GM19467 (cell line): ENCODE results near the gene CCNE1.
"Not testable (repeated sequence)": the region's sequence is repeated elsewhere in the genome, so short reads cannot be mapped to it uniquely, and the experiment has no call there.

Experiments
- ATAC-seq: cut with Tn5 transposase; IDR thresholded peaks from one replicate; pipeline ENCODE4 v1.9.1; 2021; ENCODE audit warnings: mild to moderate bottlenecking, moderate library complexity; ENCODE audit not compliant: unreplicated experiment

Gene CCNE1

DNA sequence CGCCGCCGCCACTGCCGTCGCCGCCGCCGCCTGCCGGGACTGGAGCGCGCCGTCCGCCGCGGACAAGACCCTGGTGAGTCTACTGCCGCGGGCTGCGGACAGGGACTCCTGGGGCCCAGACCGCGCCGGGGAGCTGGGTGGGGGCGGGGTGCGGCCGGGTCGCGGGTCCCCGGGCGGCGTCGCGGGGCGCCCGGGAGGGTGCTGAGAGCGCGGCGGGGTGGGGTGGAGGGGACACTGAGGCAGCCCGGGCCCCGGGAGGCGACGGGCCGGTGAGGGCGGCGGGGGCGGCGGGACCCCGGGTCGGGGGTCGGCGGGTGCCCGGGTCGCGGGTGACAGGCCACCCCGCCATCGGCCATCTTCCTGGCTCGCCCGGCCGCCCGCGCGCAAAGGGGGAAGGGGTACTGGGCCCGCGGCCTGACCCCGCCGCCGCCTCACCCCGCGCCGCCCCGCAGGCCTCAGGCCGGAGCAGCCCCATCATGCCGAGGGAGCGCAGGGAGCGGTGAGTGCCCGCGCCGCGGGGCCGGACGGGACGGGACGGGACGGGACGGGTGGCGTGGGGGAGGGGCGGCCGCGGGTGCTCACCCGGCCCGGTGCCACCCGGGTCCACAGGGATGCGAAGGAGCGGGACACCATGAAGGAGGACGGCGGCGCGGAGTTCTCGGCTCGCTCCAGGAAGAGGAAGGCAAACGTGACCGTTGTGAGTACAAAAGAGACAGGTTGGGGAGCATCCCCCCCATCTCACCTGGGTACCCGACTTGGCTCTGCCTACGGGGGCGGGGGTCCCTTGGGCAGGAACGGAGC is 489 bp downstream of the CCNE1 start:
- ATAC-seq = peak; percentile 10

DNA sequence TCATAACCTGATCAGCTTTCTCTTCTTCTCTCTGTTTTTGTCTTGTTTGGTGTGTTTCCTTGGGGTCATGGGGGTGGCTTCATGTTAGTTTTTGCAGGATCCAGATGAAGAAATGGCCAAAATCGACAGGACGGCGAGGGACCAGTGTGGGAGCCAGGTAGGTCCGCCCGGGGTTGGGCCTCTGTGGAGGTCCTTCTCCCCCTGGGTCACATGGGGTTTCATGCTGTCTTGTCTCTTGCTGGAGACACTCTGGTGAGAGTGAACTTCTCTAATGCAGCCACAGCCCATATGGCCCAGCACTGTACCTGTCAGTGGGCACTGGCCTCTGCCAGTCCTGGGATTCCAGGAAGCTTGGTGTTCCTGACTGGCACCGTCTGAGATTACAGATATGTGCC is 1.1 kb downstream of the CCNE1 start:
- no peak for ATAC-seq

DNA sequence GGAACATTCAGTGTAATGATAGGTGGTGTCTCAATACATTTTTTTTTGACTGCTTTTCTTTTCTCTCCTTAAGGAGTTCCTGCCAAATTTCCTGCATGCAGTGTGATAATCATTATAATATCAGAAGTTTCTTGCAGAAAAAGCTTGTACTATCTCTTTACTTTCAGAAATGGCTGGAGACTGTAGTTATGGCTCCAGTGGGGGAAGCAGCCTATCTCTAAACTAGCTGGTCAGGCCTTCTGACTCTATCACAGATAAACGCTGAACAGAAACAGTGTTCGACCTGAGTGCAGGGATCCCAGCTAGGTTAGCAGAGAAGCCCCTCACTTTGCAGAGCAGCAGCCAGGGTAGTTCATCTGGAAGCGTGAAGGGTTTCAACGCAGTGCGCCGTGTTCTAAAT is 1.9 kb downstream of the CCNE1 start:
- no peak for ATAC-seq

DNA sequence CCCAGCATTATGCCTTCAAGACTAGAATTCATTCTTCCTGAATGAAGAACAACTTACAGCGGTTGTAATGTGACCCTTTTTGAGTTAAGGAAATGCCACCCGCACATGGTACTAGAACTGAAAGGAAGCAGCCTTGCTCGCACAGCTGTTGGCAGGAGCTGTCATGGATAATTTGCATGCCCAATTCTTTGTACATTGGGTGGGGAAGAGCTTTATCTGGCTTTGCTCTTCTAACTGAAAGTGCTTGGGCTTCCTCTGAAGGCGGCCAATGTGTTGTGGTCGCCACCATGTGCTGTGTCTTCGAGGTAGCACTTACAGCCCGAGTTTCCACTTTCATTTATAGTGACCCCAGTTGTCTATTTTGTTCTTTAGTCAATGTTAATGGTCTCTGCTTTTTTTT is 3.4 kb downstream of the CCNE1 start:
- ATAC-seq = peak; percentile 38

DNA sequence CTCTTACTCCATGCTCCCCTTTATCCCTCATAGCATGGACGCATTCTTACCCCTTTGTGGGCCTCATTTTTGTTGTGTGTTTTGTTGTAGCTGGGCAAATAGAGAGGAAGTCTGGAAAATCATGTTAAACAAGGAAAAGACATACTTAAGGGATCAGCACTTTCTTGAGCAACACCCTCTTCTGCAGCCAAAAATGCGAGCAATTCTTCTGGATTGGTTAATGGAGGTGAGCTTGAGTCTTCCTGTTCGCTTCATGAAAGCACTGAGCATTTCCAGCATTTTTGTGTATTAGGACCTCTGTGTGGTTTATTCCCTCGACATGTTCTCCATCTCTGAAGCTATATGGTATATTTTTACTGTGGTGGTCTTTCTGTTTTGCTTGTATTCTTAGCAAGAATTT is 5.5 kb downstream of the CCNE1 start:
- no peak for ATAC-seq

DNA sequence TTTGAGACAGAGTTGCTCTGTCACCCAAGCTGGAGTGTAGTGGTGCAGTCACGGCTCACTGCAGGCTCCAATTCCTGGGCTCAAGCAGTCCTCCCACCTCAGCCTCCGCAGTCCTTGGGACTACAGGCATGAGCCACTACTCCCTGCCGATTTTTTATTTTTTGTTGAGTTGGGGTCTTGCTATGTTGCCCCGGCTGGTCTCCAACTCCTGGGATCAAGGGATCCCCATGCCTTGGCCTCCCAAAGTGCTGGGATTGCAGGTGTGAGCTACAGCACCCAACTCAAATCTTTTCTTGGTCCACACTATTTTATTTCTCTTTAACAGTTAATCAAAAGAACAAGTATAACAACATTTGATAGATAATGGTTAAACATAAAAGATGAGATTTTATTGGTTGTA is 7.5 kb downstream of the CCNE1 start:
- ATAC-seq = no peak

DNA sequence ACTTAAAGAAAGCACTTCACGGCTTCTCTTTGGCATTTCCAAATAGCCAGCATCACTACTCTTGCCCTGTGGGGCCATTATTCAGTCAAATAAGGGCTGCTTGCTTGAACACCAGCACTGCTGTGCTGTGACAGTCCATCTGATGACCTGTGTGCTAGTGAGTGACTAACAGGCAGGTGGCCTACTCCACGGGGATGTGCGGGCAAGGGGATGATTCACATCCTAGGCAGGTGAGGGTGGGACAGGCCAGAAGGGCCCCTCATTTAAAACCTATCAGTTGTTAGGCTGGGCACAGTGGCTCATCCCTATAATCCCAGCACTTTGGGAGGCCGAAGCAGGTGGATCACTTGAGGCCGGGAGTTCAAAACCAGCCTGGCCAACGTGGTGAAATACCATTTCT is 8.2 kb downstream of the CCNE1 start:
- no peak for ATAC-seq

DNA sequence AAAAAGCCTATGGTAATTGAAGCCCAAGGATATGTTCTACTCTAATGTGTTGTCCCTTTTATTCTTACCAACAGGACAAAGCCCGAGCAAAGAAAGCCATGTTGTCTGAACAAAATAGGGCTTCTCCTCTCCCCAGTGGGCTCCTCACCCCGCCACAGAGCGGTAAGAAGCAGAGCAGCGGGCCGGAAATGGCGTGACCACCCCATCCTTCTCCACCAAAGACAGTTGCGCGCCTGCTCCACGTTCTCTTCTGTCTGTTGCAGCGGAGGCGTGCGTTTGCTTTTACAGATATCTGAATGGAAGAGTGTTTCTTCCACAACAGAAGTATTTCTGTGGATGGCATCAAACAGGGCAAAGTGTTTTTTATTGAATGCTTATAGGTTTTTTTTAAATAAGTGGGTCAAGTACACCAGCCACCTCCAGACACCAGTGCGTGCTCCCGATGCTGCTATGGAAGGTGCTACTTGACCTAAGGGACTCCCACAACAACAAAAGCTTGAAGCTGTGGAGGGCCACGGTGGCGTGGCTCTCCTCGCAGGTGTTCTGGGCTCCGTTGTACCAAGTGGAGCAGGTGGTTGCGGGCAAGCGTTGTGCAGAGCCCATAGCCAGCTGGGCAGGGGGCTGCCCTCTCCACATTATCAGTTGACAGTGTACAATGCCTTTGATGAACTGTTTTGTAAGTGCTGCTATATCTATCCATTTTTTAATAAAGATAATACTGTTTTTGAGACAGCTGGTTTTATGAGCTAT is 12.0 kb downstream of the CCNE1 start:
- no peak for ATAC-seq

DNA sequence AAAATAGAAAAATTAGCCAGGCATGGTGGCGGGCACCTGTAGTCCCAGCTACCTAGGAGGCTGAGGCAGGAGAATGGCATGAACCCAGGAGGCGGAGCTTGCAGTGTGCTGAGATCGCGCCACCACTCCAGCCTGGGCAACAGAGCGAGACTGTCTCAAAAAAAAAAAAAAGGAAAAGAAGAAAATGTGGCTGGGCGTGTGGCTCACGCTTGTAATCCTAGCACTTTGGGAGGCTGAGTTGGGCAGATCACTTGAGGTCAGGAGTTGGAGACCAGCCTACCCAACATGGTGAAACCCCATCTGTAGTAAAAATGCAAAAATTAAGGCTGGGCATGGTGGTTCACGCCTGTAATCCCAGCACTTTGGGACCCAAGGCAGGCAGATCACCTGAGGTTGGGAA is 13.5 kb downstream of the CCNE1 start:
- not testable (repeated sequence) for ATAC-seq

DNA sequence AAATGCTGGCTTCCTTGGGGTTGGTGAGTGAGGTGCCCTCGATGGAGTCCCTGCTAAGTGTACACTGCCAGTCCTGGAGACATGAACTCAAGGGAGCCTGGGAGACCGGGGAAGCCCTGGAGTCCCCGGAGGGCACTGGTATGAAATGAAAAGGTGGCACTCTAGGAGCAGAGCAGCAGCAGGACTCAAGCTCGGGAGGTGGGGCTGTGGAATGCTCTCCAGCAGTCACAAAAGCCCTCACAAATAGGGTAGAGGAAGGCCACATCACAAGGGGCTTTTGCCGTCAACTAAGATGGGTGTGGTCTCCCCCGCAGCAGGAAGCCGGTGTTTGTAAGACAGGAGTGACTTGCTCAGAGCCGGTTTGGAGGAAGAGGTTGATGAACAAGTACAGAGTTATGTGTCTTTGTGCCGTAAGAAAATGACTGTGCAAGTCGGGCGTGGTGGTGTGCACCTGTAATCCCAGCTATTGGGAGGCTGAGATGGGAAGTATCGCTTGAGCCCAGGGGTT is 19.3 kb downstream of the CCNE1 start:
- no peak for ATAC-seq

DNA sequence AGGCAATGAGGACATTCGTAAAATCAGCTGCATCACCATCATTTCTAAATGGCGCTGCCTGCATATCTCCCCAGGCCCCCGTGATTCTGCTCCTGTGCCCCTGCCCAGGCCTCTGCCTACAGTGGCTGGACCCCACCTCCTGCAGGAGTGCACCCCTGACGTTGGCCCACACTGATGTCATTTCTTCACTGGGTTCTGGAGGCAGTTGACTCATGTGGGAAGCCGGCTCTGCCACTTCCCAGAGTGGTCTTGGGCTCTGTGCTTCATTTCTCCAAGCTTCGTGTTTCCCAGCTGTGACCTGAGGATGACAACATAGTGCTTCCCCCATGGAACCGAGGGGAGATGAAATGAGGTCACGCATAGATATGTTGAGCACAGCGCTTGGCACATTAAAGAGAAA is 19.9 kb downstream of the CCNE1 start:
- ATAC-seq = no peak

DNA sequence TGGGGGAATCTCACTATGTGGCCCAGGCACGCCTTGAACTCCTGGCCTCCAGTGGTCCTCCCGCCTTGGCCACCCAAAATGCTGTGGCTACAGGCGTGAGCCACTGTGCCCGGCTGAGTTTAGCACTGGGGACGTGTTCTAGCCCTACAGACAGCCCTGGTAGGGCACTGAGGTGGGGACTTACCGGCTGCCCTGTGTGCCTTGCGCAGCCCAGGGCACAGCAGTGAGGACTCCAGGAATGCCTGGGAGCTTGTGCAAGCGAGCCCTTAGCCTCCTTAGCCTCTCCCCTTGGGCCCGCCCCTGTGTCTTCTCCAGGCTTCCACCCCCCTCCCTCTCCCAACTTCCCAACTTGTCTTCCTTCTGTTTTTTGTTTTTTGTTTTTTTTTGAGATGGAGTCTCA is 21.0 kb downstream of the CCNE1 start:
- ATAC-seq = no peak

DNA sequence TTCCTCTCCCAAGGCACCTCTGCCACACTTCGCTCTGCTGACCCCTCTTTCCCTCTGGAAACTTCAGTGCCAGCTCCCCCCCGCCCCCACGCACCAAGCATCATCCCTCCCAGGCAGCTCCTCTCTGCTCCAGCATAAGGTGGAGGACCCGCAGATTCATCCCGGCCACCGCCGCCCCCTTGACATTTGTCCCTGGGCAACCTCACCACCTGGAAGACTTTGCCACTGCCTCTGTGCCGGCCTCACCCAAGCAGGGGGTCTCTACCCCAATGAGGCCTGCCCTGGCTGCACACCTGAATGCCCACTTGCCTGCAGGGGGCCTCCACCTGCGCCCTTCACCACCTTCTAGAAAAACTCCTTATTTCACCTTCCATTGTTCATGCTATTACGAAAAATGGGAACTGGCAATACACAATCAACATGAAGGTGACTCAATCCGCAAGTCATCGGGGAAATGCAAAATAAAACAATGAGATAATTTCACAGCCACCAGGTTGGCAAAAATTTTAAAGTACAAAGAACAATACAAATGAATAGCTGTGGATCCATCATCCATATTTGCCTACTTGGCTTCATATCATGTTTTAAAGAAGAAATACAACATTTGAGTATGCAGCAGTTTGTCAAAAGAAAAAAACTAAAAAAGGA is 21.9 kb downstream of the CCNE1 start:
- ATAC-seq = no peak

DNA sequence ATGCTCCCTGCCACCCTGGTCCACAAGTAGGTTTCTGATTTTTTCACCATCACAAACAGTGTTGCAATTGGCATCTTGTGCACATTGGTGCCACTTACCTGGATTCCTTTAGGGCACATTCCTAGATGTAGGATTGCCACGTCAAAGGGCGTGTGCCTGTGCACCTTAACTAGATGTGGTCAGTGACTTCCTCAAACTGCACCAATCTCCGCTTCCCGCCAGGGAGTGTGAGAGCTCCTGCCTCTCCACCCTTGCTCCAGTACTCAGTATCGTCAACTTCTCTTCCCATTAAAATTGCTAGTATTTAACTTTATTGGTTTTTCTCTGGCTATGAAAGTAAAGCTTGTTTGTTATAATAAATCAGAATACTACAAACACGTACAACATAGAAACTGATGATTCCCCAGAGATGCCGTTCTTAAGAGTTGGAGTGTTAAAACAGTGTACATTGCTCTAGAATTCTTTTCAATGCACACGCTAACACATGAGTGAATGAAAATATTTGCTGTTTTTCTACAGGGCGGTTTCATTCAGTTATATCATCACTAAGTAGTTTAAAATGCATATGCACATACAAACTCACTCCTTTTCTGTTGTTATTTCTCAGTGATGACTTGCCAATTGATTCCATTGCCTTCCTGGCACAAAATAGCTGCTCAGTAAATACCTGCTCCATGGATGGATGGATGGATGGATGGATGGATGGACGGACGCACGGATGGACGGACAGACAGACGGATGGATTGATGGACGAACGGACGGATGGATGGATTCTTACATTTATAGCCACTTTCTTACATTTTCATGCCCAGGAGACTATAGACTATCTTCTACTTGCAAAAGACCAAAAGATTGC is 23.4 kb downstream of the CCNE1 start:
- ATAC-seq = no peak

DNA sequence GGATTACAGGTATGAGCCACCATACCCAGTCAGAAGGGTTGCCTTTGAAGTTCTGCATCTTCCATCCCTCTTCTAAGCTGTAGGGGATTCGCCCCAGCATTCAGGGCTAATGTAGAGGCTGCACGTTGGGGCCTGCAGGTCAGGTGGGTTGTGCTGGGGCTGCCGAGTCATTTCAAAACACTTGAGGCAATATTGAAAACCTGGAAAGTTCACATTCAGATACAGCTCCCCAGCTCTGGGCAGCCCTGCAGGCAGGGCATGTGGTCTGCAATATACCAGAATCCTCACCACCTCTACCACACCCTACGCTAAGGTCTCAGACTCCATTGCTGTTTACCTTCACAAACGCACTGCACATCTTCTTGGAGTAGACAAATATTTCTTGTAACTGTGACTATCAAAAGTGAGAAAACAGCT is 24.6 kb downstream of the CCNE1 start:
- peak; percentile 41 for ATAC-seq

DNA sequence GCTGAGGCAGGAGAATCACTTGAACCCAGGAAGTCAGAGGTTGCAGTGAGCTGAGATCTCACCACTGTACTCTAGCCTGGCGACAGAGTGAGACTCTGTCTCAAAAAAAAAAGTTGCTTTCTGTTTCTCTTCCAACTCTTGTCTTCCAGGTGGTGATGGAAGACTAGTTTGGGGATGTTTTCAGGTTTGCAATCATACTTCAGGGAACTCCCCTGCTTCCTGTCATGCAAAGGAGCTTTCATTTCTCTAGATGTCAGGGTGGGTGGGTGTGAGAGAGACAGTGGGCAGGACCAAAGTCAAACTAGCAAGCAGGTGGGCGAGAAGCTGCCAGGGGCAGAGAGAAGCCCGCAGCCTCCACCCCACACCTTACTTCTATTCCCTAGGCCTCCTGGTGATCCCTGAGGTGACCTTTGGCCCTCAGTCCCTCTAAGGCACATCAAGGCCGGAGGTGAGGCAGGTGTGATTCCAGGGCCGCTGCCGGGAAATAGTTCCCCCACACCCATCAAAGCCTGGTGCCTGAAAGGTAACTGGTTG is 25.7 kb downstream of the CCNE1 start:
- ATAC-seq = peak; percentile 75

DNA sequence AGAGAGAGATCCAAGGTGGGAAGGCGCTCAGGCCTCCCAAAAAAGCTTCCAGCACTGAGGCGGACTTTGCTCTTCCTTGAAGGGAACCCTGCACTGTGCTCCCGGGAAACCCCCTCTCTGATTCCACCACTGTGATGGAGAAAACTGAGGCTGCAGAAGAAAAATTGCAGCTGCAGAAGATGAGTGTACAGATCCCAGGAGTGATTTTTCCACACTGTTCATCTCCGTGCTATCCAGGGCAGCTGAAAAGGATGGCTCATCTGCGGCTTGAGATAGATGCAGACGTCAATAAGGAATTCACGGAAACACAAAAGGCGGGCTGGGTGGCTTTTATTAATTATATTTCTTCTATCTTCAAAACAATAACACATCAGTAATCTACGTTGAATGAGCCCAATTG is 26.2 kb downstream of the CCNE1 start:
- no peak for ATAC-seq

DNA sequence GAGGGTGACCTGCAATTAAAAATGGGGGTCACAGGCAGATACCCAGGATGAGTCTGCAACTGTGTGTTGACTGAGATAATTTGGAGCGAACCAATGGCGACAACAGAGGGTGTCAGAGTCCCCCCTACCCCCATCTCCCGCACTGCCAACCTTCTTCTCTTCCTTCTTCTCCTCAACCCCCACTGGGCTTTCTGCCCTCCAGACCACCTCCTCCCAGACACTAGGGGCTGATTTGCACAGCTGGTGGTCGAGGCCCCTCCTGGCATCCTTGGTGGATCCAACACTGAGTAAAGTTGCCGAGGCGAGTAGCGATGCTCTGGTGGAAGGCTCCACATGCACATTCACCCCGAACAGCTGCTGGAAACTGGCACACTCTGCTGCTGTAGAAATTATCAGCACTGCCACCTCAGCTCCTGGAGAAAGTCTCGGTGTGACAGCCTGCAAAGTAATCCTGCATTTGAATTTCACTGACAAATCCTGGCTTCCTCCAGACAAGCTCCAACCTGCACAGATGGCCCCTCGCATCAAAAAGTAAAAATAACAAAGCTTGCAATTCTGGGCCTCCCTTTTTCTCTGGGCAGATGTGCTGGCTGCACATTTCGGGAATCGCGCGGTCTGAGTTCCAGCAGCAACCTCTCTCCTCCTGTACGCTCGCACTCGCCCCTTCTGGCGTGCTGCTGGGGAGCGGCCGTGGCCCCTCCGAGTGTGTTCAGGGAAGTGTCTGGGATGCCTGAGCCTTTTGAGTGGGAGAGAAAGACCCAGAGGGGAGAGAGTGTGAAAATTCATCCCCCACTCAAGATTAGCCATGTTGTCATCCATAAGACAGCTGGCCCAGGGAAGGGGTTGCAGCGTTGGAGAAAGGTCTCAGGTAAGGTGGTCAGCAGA is 28.5 kb downstream of the CCNE1 start:
- ATAC-seq = no peak

DNA sequence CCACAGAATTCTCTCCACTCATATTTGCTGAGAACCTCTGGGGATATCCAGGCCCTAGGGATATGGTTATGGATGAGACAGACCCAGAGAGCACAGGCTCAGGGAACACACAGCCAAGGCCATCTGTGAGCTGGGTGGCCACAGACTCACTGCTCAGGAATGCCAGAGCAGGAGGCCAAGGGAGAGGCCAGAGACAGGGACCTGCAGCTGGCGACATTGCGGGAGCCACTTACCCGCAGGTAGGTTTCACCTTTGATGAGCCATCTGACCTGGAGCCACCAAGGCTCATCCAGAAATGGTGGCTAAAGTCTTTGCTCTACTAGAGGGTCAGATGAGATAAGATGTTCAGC is 29.4 kb downstream of the CCNE1 start:
- ATAC-seq = no peak
